Nephron (organoid): ENCODE results near the gene CST6.

Experiments
- H3K27ac Mint-ChIP-seq, 3 experiments: 2 replicates each; pipeline ENCODE4 v1.8.0; 2020; ENCODE audit warnings: mixed read lengths in 3 of 3, mild to moderate bottlenecking in 2 of 3, moderate library complexity in 1 of 3
- H3K27me3 Mint-ChIP-seq: 2 replicates; pipeline ENCODE4 v1.8.0; 2021; ENCODE audit warnings: low read depth, mild to moderate bottlenecking, moderate library complexity, mixed read lengths
- H3K36me3 Mint-ChIP-seq: 2 replicates; pipeline ENCODE4 v1.8.0; 2020; ENCODE audit warnings: low read depth, mixed read lengths
- H3K4me1 Mint-ChIP-seq: 2 replicates; pipeline ENCODE4 v1.8.0; 2020; ENCODE audit warnings: mixed read lengths
- H3K4me3 Mint-ChIP-seq, 3 experiments: 2 replicates each; pipeline ENCODE4 v1.8.0; 2020; ENCODE audit warnings: mild to moderate bottlenecking in 3 of 3, mixed read lengths in 3 of 3, moderate library complexity in 2 of 3
- H3K9me3 Mint-ChIP-seq: 2 replicates; pipeline ENCODE4 v1.8.0; 2020; ENCODE audit warnings: mixed read lengths
- TF ChIP-seq, protein P1 (sequence below), 3 experiments: fragments of 200-600 bp; sonication (generic); IDR thresholded peaks; one replicate each; pipeline ENCODE4 v1.5.0; 2021; ENCODE audit warnings: antibody characterized with exemption in 3 of 3; ENCODE audit not compliant: unreplicated experiment in 3 of 3

Gene CST6

GRCh38 chr11:66048547-66049323 lies 36.9 kb downstream of the CST6 start, which contains the start of gene GAL3ST3:
GAL3ST3 (minus strand) TSS chr11:66049161; CDS start chr11:66045415, 3,746 bp downstream.
- Mint-ChIP-seq H3K27me3 (no peaks in the 10 kb centered on the region), H3K27ac (peak within 1 kb of the TSS; percentile 60 to 88 (median 69)), H3K36me3 (peaks cover 8% of the 10 kb centered on the region), H3K4me3 (peak within 1 kb of the TSS; percentile 82 to 86 (median 85)), H3K4me1 (peaks cover 34% of the 10 kb centered on the region), H3K9me3 (no peaks in the 10 kb centered on the region)
- TF ChIP-seq, protein P1, sequence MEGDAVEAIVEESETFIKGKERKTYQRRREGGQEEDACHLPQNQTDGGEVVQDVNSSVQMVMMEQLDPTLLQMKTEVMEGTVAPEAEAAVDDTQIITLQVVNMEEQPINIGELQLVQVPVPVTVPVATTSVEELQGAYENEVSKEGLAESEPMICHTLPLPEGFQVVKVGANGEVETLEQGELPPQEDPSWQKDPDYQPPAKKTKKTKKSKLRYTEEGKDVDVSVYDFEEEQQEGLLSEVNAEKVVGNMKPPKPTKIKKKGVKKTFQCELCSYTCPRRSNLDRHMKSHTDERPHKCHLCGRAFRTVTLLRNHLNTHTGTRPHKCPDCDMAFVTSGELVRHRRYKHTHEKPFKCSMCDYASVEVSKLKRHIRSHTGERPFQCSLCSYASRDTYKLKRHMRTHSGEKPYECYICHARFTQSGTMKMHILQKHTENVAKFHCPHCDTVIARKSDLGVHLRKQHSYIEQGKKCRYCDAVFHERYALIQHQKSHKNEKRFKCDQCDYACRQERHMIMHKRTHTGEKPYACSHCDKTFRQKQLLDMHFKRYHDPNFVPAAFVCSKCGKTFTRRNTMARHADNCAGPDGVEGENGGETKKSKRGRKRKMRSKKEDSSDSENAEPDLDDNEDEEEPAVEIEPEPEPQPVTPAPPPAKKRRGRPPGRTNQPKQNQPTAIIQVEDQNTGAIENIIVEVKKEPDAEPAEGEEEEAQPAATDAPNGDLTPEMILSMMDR (IDR thresholded peaks at IDR 0.05; ENCODE audit: unreplicated experiment in 3 of 3), result no peak

- H3K9me3 Mint-ChIP-seq, result no peaks in the 10 kb centered on the region
- no peaks in the 10 kb centered on the region for H3K27me3 Mint-ChIP-seq
- peak overlapping the region; percentile 95 to 99 (median 99) for H3K27ac Mint-ChIP-seq
- H3K4me1 Mint-ChIP-seq, result peaks cover 39% of the 10 kb centered on the region
- H3K36me3 Mint-ChIP-seq, result peaks cover 21% of the 10 kb centered on the region
- H3K4me3 Mint-ChIP-seq, result peak overlapping the region; percentile 99 to 100 (median 100)
- TF ChIP-seq, protein P1 (IDR thresholded peaks at IDR 0.05; ENCODE audit: unreplicated experiment in 3 of 3), result no peak
These were observed 38.9 kb downstream of the CST6 start for GRCh38 chr11:66050581-66051231.

GRCh38 chr11:66051371-66051765 lies 39.6 kb downstream of the CST6 start:
- H3K9me3 Mint-ChIP-seq, result no peaks in the 10 kb centered on the region
- peak overlapping the region; percentile 99 to 100 (median 100) for H3K4me3 Mint-ChIP-seq

DNA sequence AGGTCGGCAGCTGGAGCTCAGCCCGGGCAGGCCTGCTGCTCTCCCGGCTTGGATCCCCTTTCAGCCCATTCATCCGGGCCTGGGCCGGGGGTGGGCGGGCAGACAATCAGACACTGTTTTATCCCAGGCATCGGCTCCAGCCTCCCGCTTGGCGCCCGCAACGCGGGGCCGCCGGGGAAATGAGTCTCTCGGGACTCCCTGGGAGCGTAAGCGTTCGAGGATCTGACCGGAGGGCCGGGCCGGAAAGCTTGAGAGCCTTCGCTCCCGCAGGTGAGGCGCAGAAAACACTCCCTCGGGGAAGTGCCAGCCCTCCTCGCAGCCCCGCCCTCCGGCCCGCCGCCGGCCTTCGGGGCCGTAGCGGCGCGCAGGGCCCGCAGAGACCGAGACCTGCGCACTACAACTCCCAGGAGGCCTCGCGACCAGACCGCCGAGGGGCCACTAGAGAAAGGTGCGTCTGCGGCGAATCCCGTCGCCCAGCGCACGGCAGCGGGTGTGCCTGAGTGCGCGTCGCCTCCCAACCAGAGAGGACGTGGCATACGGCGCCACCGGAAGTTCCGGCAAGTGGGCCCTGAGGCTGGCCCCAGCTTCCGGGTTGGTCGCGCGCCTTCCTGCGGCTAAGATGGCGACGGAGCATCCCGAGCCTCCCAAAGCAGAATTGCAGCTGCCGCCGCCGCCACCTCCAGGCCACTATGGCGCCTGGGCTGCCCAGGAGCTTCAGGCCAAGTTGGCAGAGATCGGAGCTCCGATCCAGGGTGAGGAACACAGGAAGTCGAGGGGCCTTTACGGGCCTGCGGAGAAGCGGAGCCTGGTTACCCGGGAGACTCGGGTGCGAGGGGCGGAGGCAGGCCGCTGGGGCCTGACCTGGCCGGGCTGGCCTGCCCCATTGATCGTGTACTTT lies 40.2 kb downstream of the CST6 start, which contains the start of gene SF3B2:
TSS of gene SF3B2 (plus strand) at position 599 of the 898 bp plus-strand sequence. CDS start at position 620, 21 bp downstream.
- H3K36me3 Mint-ChIP-seq, result peaks cover 32% of the 10 kb centered on the region
- no peaks in the 10 kb centered on the region for H3K27me3 Mint-ChIP-seq
- H3K9me3 Mint-ChIP-seq, result no peaks in the 10 kb centered on the region
- TF ChIP-seq, protein P1 (IDR thresholded peaks at IDR 0.05; ENCODE audit: unreplicated experiment in 3 of 3), result peak in 1 of 3 experiments; percentile 7
- peaks cover 39% of the 10 kb centered on the region for H3K4me1 Mint-ChIP-seq
- H3K4me3 Mint-ChIP-seq, result peak within 1 kb of the TSS; percentile 99 to 100 (median 100)
- H3K27ac Mint-ChIP-seq, result peak within 1 kb of the TSS; percentile 95 to 99 (median 99)

More at GRCh38 chr11:66051371-66051765, 39.6 kb downstream of the CST6 start:
- no peaks in the 10 kb centered on the region for H3K27me3 Mint-ChIP-seq
- peak overlapping the region; percentile 95 to 99 (median 99) for H3K27ac Mint-ChIP-seq
- TF ChIP-seq, protein P1 (IDR thresholded peaks at IDR 0.05; ENCODE audit: unreplicated experiment in 3 of 3), result no peak
- peaks cover 39% of the 10 kb centered on the region for H3K4me1 Mint-ChIP-seq
- peaks cover 26% of the 10 kb centered on the region for H3K36me3 Mint-ChIP-seq

GRCh38 chr11:66052664-66052982 lies 40.8 kb downstream of the CST6 start:
- peak overlapping the region; percentile 99 to 100 (median 100) for H3K4me3 Mint-ChIP-seq
- no peaks in the 10 kb centered on the region for H3K27me3 Mint-ChIP-seq
- H3K36me3 Mint-ChIP-seq, result peaks cover 37% of the 10 kb centered on the region
- TF ChIP-seq, protein P1 (IDR thresholded peaks at IDR 0.05; ENCODE audit: unreplicated experiment in 3 of 3), result no peak
- peaks cover 38% of the 10 kb centered on the region for H3K4me1 Mint-ChIP-seq
- H3K9me3 Mint-ChIP-seq, result no peaks in the 10 kb centered on the region
- peak overlapping the region; percentile 63 to 99 (median 95) for H3K27ac Mint-ChIP-seq
